Vagina (tissue), 2 donors: Measurements from ENCODE around the gene PARP2.

Experiments
- POLR2A ChIP-seq, 2 donors: fragments of 450-650 bp; IDR thresholded peaks; one replicate each; pipeline ENCODE4 v1.6.1; 2017; ENCODE audit warnings: antibody characterized with exemption in 2 of 2, mild to moderate bottlenecking in 2 of 2, moderate library complexity in 2 of 2
- TF ChIP-seq, protein P1 (sequence below), 3 experiments: fragments of 450-650 bp in 2 of 3; fragments of 200-600 bp in 1 of 3; sonication (generic) in 1 of 3; IDR thresholded peaks; one replicate each; pipeline ENCODE4 v1.5.1; 2017 to 2019; ENCODE audit warnings: antibody characterized with exemption in 3 of 3, mild to moderate bottlenecking in 2 of 3, moderate library complexity in 2 of 3

GRCh38 chr14:20384321-20384720, 40.9 kb downstream of the PARP2 start:
- TF ChIP-seq, protein P1, sequence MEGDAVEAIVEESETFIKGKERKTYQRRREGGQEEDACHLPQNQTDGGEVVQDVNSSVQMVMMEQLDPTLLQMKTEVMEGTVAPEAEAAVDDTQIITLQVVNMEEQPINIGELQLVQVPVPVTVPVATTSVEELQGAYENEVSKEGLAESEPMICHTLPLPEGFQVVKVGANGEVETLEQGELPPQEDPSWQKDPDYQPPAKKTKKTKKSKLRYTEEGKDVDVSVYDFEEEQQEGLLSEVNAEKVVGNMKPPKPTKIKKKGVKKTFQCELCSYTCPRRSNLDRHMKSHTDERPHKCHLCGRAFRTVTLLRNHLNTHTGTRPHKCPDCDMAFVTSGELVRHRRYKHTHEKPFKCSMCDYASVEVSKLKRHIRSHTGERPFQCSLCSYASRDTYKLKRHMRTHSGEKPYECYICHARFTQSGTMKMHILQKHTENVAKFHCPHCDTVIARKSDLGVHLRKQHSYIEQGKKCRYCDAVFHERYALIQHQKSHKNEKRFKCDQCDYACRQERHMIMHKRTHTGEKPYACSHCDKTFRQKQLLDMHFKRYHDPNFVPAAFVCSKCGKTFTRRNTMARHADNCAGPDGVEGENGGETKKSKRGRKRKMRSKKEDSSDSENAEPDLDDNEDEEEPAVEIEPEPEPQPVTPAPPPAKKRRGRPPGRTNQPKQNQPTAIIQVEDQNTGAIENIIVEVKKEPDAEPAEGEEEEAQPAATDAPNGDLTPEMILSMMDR (IDR thresholded peaks at IDR 0.05): no peak
- TF ChIP-seq POLR2A (IDR thresholded peaks at IDR 0.05): no peak
